ENCODE measurements around the gene SLC26A5.
A peak's percentile ranks its signal among the peaks of the same experiment; 100 is the strongest.
"Not testable (repeated sequence)": the region's sequence is repeated elsewhere in the genome, so short reads cannot be mapped to it uniquely, and the experiment has no call there.

The SLC26A5 gene

GRCh38 chr7:103446049-103446520 lies at the start of gene SLC26A5:
Gene SLC26A5 (minus strand): TSS chr7:103446207. CDS start chr7:103421514, 24,693 bp downstream.
- DNase-seq: peak; percentile 19

- no peak for DNase-seq
Measured at GRCh38 chr7:103487419-103487818, 41.4 kb upstream of the SLC26A5 start.

- not testable (repeated sequence) for DNase-seq
Measured at GRCh38 chr7:103486873-103487272, 40.9 kb upstream of the SLC26A5 start.

GRCh38 chr7:103480771-103481170 lies 34.8 kb upstream of the SLC26A5 start:
- no peak for DNase-seq

GRCh38 chr7:103474956-103475355 lies 28.9 kb upstream of the SLC26A5 start:
- no peak for DNase-seq

- no peak for DNase-seq
Measured at GRCh38 chr7:103469095-103469948, 23.3 kb upstream of the SLC26A5 start.

GRCh38 chr7:103466814-103467213 lies 20.8 kb upstream of the SLC26A5 start:
- no peak for DNase-seq

GRCh38 chr7:103462358-103462757 lies 16.4 kb upstream of the SLC26A5 start:
- DNase-seq: no peak

GRCh38 chr7:103447073-103447960 lies 1.3 kb upstream of the SLC26A5 start:
- peak; percentile 82 for DNase-seq

- DNase-seq: peak; percentile 37
Measured at GRCh38 chr7:103445228-103446048, 569 bp downstream of the SLC26A5 start.

- no peak for DNase-seq
Measured at GRCh38 chr7:103439661-103440060, 6.3 kb downstream of the SLC26A5 start.

GRCh38 chr7:103437623-103438022 lies 8.4 kb downstream of the SLC26A5 start:
- no peak for DNase-seq

- DNase-seq: no peak
Measured at GRCh38 chr7:103432712-103433111, 13.3 kb downstream of the SLC26A5 start.

GRCh38 chr7:103425177-103425576 lies 20.8 kb downstream of the SLC26A5 start:
- DNase-seq: no peak

- no peak for DNase-seq
Measured at GRCh38 chr7:103423467-103424179, 22.4 kb downstream of the SLC26A5 start.

GRCh38 chr7:103420857-103421384 lies 25.1 kb downstream of the SLC26A5 start:
- no peak for DNase-seq

GRCh38 chr7:103418241-103418640 lies 27.8 kb downstream of the SLC26A5 start:
- DNase-seq: no peak

- DNase-seq: no peak
Measured at GRCh38 chr7:103413407-103413806, 32.6 kb downstream of the SLC26A5 start.

- no peak for DNase-seq
Measured at GRCh38 chr7:103412151-103412550, 33.9 kb downstream of the SLC26A5 start.

- not testable (repeated sequence) for DNase-seq
Measured at GRCh38 chr7:103405789-103406613, 40.0 kb downstream of the SLC26A5 start.

- DNase-seq: not testable (repeated sequence)
Measured at GRCh38 chr7:103399687-103400086, 46.3 kb downstream of the SLC26A5 start.
